Measurements from ENCODE around the gene KLHDC10.

The KLHDC10 gene

DNA sequence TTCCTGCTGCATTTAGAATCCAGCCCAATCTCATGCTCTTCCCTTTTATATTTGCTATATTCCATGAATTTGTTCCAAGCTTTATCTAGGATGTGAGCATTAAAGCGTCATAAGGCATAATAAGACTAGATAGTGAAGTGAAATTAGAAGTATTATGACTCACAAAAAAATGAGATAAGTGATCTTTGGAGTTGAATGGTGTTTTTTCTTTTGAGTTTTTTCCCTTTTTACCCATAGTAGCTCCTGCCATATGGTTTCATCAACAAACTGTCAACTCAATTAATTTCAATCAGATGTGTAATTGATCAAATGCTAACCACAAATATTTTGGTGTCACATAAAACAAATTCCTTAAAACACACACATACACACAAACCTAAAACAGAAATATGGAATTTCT, 17.0 kb downstream of the KLHDC10 start:
- no peaks in the 10 kb centered on the region for H3K27me3 ChIP-seq (ENCODE audit: low read depth, low read length)
- no peaks in the 10 kb centered on the region for H3K36me3 ChIP-seq (replicated peaks; ENCODE audit: low read depth, low read length)
- H4K20me1 ChIP-seq (ENCODE audit: insufficient read depth, low read length), result peaks cover 12% of the 10 kb centered on the region; the same call in 1 of the 2 replicates
- H3K79me2 ChIP-seq (ENCODE audit: low read length), result peaks cover 38% of the 10 kb centered on the region
- no peak for TF ChIP-seq EZH2phosphoT487 (IDR thresholded peaks at IDR 0.05; ENCODE audit: low read depth)
- TF ChIP-seq, protein P1, sequence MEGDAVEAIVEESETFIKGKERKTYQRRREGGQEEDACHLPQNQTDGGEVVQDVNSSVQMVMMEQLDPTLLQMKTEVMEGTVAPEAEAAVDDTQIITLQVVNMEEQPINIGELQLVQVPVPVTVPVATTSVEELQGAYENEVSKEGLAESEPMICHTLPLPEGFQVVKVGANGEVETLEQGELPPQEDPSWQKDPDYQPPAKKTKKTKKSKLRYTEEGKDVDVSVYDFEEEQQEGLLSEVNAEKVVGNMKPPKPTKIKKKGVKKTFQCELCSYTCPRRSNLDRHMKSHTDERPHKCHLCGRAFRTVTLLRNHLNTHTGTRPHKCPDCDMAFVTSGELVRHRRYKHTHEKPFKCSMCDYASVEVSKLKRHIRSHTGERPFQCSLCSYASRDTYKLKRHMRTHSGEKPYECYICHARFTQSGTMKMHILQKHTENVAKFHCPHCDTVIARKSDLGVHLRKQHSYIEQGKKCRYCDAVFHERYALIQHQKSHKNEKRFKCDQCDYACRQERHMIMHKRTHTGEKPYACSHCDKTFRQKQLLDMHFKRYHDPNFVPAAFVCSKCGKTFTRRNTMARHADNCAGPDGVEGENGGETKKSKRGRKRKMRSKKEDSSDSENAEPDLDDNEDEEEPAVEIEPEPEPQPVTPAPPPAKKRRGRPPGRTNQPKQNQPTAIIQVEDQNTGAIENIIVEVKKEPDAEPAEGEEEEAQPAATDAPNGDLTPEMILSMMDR (IDR thresholded peaks at IDR 0.05; ENCODE audit: low read depth, low read length), result no peak
- H3K4me3 ChIP-seq (ENCODE audit: low read length), result no peak overlapping the region
- H3K9ac ChIP-seq (ENCODE audit: low read length), result no peak overlapping the region
- H3K9me3 ChIP-seq (ENCODE audit: insufficient read depth, low read length), result no peaks in the 10 kb centered on the region
- no peak overlapping the region for H3K4me2 ChIP-seq (ENCODE audit: low read length)
- H3K4me1 ChIP-seq (ENCODE audit: low read length), result peaks cover 33% of the 10 kb centered on the region
- no peak overlapping the region for H3K27ac ChIP-seq (ENCODE audit: low read length)
- no peak overlapping the region for H2AFZ ChIP-seq (ENCODE audit: low read depth, low read length)

DNA sequence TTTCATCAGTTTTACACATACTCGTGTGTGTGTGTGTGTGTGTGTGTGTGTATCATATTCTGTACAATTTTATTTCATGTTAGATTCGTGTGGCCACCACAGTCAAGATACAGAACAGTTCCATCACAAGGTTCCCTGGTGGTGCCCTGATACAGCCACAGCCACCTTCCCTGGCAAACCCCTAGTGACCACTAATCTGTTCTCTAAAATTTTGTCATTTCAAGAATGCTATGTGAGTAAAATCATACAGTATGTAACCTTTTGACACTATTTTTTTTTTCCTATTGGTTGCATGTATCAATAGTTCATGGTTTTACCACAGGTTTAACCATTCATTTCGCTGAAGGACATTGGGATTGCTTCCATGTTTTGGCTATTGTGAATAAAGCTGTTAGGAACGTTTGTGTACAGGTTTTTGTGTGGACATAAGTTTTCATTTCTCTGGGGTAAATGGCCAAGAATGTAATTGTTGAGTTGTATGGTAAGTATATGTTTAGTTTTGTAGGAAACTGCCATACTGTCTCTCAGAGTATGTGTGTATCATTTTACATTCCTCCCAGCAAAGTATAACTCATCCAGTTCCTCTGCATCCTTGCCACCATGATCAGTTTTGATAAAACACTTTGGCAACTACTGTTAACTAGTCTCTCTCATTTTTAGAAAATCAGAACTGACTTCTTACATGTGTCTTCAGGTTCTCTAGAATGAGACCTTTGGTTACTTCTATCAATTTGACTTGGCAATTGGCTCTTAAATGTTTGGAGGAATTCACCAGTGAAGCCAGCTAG, 20.6 kb downstream of the KLHDC10 start:
- Histone ChIP-seq H3K27ac (ENCODE audit: low read length) (peak overlapping the region; percentile 84), H2AFZ (ENCODE audit: low read depth, low read length) (no peak overlapping the region), H4K20me1 (ENCODE audit: insufficient read depth, low read length) (no peaks in the 10 kb centered on the region), H3K36me3 (replicated peaks; ENCODE audit: low read depth, low read length) (no peaks in the 10 kb centered on the region), H3K79me2 (ENCODE audit: low read length) (peaks cover 40% of the 10 kb centered on the region), H3K9ac (ENCODE audit: low read length) (no peak overlapping the region), H3K4me1 (ENCODE audit: low read length) (peaks cover 37% of the 10 kb centered on the region), H3K4me3 (ENCODE audit: low read length) (no peak overlapping the region), H3K9me3 (ENCODE audit: insufficient read depth, low read length) (no peaks in the 10 kb centered on the region), H3K4me2 (ENCODE audit: low read length) (peak overlapping the region; percentile 89), H3K27me3 (ENCODE audit: low read depth, low read length) (no peaks in the 10 kb centered on the region)
- TF ChIP-seq, protein P1 (IDR thresholded peaks at IDR 0.05; ENCODE audit: low read depth, low read length), result no peak
- no peak for TF ChIP-seq EZH2phosphoT487 (IDR thresholded peaks at IDR 0.05; ENCODE audit: low read depth)

DNA sequence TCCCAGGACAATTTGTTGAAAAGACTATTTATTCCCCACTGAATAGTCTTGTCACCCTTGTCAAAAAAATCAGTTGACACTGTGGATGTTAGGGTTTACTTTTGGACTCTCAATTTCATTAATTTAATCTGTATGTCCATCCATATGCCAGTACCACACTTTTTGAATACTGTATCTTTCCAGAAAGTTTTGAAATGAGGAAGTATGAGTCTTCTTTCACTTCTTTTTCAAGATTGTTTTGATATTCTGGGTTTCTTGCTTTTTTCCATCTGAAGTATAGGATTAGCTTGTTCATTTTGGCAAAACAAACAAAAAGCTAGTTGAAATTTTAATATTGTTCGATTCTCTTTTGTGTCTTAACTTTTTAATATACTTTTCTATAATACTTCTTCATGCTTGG, 21.7 kb downstream of the KLHDC10 start:
- TF ChIP-seq, protein P1 (IDR thresholded peaks at IDR 0.05; ENCODE audit: low read depth, low read length), result no peak
- no peak for TF ChIP-seq EZH2phosphoT487 (IDR thresholded peaks at IDR 0.05; ENCODE audit: low read depth)
- Histone ChIP-seq H2AFZ (ENCODE audit: low read depth, low read length) (no peak overlapping the region), H3K79me2 (ENCODE audit: low read length) (peaks cover 37% of the 10 kb centered on the region), H3K4me3 (ENCODE audit: low read length) (peak overlapping the region; percentile 71), H3K9ac (ENCODE audit: low read length) (peak overlapping the region; percentile 68), H3K27ac (ENCODE audit: low read length) (peak overlapping the region; percentile 84), H3K36me3 (replicated peaks; ENCODE audit: low read depth, low read length) (no peaks in the 10 kb centered on the region), H3K4me1 (ENCODE audit: low read length) (peaks cover 37% of the 10 kb centered on the region), H3K27me3 (ENCODE audit: low read depth, low read length) (no peaks in the 10 kb centered on the region), H3K4me2 (ENCODE audit: low read length) (peak overlapping the region; percentile 89), H4K20me1 (ENCODE audit: insufficient read depth, low read length) (no peaks in the 10 kb centered on the region), H3K9me3 (ENCODE audit: insufficient read depth, low read length) (no peaks in the 10 kb centered on the region)

DNA sequence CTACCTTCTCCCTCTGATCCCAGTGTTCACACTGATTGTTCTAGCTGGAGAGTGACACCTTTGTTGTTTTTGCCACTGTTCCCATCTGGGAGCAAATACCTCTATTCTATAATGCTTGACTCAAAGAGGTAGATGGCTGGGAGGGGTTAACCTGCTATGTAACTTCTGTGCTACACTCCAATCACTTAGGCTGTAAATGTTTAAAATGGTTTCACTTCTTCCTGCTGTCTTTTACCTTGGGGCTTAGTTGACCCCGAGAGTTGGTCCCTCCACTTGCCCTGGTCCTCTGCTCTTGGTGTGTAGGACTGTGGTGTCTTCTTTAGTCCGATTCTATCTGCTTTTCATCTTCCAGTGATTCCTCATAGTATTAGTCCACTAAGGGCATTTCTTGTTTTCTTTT, 22.3 kb downstream of the KLHDC10 start:
- H3K79me2 ChIP-seq (ENCODE audit: low read length), result peaks cover 34% of the 10 kb centered on the region
- no peak overlapping the region for H2AFZ ChIP-seq (ENCODE audit: low read depth, low read length)
- peak overlapping the region; percentile 71 for H3K4me3 ChIP-seq (ENCODE audit: low read length)
- peak overlapping the region; percentile 84 for H3K27ac ChIP-seq (ENCODE audit: low read length)
- no peaks in the 10 kb centered on the region for H4K20me1 ChIP-seq (ENCODE audit: insufficient read depth, low read length)
- no peaks in the 10 kb centered on the region for H3K27me3 ChIP-seq (ENCODE audit: low read depth, low read length)
- H3K9me3 ChIP-seq (ENCODE audit: insufficient read depth, low read length), result no peaks in the 10 kb centered on the region
- H3K9ac ChIP-seq (ENCODE audit: low read length), result peak overlapping the region; percentile 68
- peak overlapping the region; percentile 89 for H3K4me2 ChIP-seq (ENCODE audit: low read length)
- H3K4me1 ChIP-seq (ENCODE audit: low read length), result peaks cover 31% of the 10 kb centered on the region
- no peaks in the 10 kb centered on the region for H3K36me3 ChIP-seq (replicated peaks; ENCODE audit: low read depth, low read length)
- TF ChIP-seq, protein P1 (IDR thresholded peaks at IDR 0.05; ENCODE audit: low read depth, low read length), result no peak
- no peak for TF ChIP-seq EZH2phosphoT487 (IDR thresholded peaks at IDR 0.05; ENCODE audit: low read depth)
